ENCODE results near the gene CBLB. TPM values are rescaled to one million over a fixed set of nuclear protein-coding genes. Genes with fewer than 3 reads are reported as not detected.

CBLB gene
- total and polyA plus RNA-seq, 9 of the 15 experiments (the other 6 are each of a cell fraction or from before 2014, with no cell fraction given) = 1.8 to 8.1 (median 5.3) TPM

GRCh38 chr3:105662306-105662705, 206.5 kb downstream of the CBLB start:
- Histone ChIP-seq H3K9me3 (replicated peaks; ENCODE audit: control insufficient read depth, insufficient read depth, low read depth, low read length) (no peaks in the 10 kb centered on the region), H3K36me3 (ENCODE audit: control insufficient read depth, insufficient read depth, low read length) (no peaks in the 10 kb centered on the region), H3K9ac (ENCODE audit: insufficient read depth in 1 of 2, low read depth in 2 of 2, low read length in 2 of 2) (no peak overlapping the region), H3K4me2 (ENCODE audit: insufficient read depth, low read length) (no peak overlapping the region), H3K79me2 (ENCODE audit: control insufficient read depth, insufficient read depth, low read length) (no peaks in the 10 kb centered on the region), H3K4me1 (replicated peaks in 1 of 2; ENCODE audit: control insufficient read depth in 2 of 2, insufficient read depth in 2 of 2, low read length in 2 of 2) (no peaks in the 10 kb centered on the region), H3K27me3 (ENCODE audit: control insufficient read depth in 2 of 2, insufficient read depth in 2 of 2, low read length in 2 of 2) (no peaks in the 10 kb centered on the region), H3K4me3 (no peak overlapping the region), H2AFZ (ENCODE audit: low read depth, low read length) (no peak overlapping the region), H4K20me1 (replicated peaks; ENCODE audit: control insufficient read depth, insufficient read depth, low read length) (no peaks in the 10 kb centered on the region), H3K27ac (ENCODE audit: extremely low read depth, low read depth, low read length) (no peak overlapping the region), H3K9me1 (ENCODE audit: control insufficient read depth, insufficient read depth, low read length) (no peaks in the 10 kb centered on the region)
- ChIA-PET CTCF (ENCODE audit: low intra/inter-chr PET ratio) (no interaction called here), POLR2A (no interaction called here)
- DNase-seq (ENCODE audit: extremely low read depth in 1 of 4, low spot score in 3 of 4) = no peak
- in situ Hi-C loops (cut with MboI) = no loop called here
- BruUV-seq (replicated peaks) = no TSS peak
- TF ChIP-seq ZNF395 (CRISPR knock-in tag; IDR thresholded peaks at IDR 0.05) (no peak), MITF (IDR thresholded peaks at IDR 0.05) (no peak), TRIM24 (IDR thresholded peaks at IDR 0.05) (no peak), MAFG (tag; conservative IDR thresholded peaks at IDR 0.05) (no peak), NCOA1 (IDR thresholded peaks at IDR 0.05; ENCODE audit: low read depth) (no peak), HSF4 (CRISPR knock-in tag; IDR thresholded peaks at IDR 0.05; ENCODE audit: borderline replicate concordance) (no peak), ZNF764 (CRISPR knock-in tag; IDR thresholded peaks at IDR 0.05; ENCODE audit: low read depth) (no peak)
- intact Hi-C loops (cut with micrococcal nuclease) = no loop called here
- no peak for ATAC-seq
- no peak for FAIRE-seq

Measured in K562 (cell line).